Endothelial cell (in vitro differentiated cells): ENCODE data around the gene CD180. TPM values are rescaled to one million over a fixed set of nuclear protein-coding genes. Genes with fewer than 3 reads are reported as not detected.

ENCODE experiments used
- DNase-seq: peaks from one replicate; pipeline ENCODE4 v3.0.0; 2021; ENCODE audit warnings: low spot score
- H3K27ac Mint-ChIP-seq: one replicate; pipeline ENCODE4 v1.8.0; 2021; ENCODE audit warnings: mixed read lengths, inconsistent platforms; ENCODE audit not compliant: unreplicated experiment
- H3K27me3 Mint-ChIP-seq: one replicate; pipeline ENCODE4 v1.8.0; 2021; ENCODE audit warnings: mild to moderate bottlenecking, moderate library complexity, mixed read lengths, inconsistent platforms; ENCODE audit not compliant: unreplicated experiment
- H3K36me3 Mint-ChIP-seq: one replicate; pipeline ENCODE4 v1.8.0; 2021; ENCODE audit warnings: mild to moderate bottlenecking, low read depth, mixed read lengths, inconsistent platforms; ENCODE audit not compliant: unreplicated experiment
- H3K4me1 Mint-ChIP-seq: one replicate; pipeline ENCODE4 v1.8.0; 2021; ENCODE audit warnings: mild to moderate bottlenecking, mixed read lengths, inconsistent platforms; ENCODE audit not compliant: unreplicated experiment
- H3K4me3 Mint-ChIP-seq: one replicate; pipeline ENCODE4 v1.8.0; 2021; ENCODE audit warnings: mild to moderate bottlenecking, mixed read lengths, inconsistent platforms; ENCODE audit not compliant: unreplicated experiment
- H3K9me3 Mint-ChIP-seq: one replicate; pipeline ENCODE4 v1.8.0; 2021; ENCODE audit warnings: mixed read lengths, inconsistent platforms; ENCODE audit not compliant: unreplicated experiment
- total RNA-seq: library from RNA; stranded (reverse); fragmentation: NEBNext Ultra II Directional; extraction: Animal tissue kit (Norgen Biotek cat#: 25700); gene quantifications from one replicate; pipeline ENCODE4 v1.2.1, GENCODE V29; 2021; ENCODE audit not compliant: unreplicated experiment
- TF ChIP-seq, protein P1 (sequence below): fragments of 200-600 bp; sonication (generic); IDR thresholded peaks from one replicate; pipeline ENCODE4 v1.5.0; 2021; ENCODE audit warnings: antibody characterized with exemption; ENCODE audit not compliant: unreplicated experiment

CD180 gene
- total RNA-seq, 1 donor from 2014 or later: not detected

DNA sequence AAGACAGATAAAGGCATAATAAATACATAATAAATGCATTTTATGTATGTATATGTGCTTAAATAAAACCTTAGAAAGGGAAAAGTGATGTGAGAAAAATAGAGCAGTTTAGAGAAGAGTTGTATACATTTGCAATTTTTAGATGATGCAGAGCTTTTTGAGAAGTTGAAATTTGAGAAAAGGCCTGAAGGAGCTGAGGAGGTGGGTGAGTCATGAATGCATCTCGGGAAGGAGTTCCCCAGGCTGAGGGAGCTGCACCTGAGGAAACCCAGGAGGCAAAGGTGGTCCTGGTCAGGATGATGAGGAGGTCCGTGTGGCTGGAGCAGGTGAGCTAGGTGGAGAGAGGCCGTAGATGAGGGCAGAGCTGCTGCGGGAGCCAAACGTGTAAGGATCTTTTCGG is 17.4 kb upstream of the CD180 start:
- Mint-ChIP-seq H3K4me1 (peaks cover 12% of the 10 kb centered on the region), H3K4me3 (no peak overlapping the region), H3K9me3 (no peaks in the 10 kb centered on the region), H3K36me3 (peaks cover 4% of the 10 kb centered on the region), H3K27ac (no peak overlapping the region), H3K27me3 (peaks cover 6% of the 10 kb centered on the region)
- TF ChIP-seq, protein P1, sequence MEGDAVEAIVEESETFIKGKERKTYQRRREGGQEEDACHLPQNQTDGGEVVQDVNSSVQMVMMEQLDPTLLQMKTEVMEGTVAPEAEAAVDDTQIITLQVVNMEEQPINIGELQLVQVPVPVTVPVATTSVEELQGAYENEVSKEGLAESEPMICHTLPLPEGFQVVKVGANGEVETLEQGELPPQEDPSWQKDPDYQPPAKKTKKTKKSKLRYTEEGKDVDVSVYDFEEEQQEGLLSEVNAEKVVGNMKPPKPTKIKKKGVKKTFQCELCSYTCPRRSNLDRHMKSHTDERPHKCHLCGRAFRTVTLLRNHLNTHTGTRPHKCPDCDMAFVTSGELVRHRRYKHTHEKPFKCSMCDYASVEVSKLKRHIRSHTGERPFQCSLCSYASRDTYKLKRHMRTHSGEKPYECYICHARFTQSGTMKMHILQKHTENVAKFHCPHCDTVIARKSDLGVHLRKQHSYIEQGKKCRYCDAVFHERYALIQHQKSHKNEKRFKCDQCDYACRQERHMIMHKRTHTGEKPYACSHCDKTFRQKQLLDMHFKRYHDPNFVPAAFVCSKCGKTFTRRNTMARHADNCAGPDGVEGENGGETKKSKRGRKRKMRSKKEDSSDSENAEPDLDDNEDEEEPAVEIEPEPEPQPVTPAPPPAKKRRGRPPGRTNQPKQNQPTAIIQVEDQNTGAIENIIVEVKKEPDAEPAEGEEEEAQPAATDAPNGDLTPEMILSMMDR: no peak
- no peak for DNase-seq

DNA sequence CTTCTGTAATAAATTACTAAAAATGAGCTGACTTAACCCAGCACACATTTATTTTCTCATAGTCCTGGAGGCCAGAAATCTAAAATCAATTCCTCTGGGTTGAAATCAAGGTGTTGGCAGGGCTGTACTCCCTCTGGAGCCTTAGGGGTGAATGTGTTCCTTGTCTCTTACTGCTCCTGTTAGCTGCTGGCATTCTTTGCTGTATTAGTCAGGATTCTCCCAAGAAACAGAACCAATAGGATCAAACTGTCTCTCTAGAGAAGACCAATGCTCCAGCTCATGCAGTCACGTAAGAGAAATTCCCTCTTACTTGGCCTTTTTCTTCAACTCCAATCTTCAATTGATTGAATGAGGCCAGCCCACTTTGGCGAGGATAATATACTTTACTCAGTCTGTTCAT is 15.3 kb upstream of the CD180 start:
- TF ChIP-seq, protein P1: no peak
- no peak overlapping the region for H3K27ac Mint-ChIP-seq
- H3K9me3 Mint-ChIP-seq: no peaks in the 10 kb centered on the region
- DNase-seq: no peak
- peaks cover 4% of the 10 kb centered on the region for H3K36me3 Mint-ChIP-seq
- no peak overlapping the region for H3K4me3 Mint-ChIP-seq
- peaks cover 6% of the 10 kb centered on the region for H3K27me3 Mint-ChIP-seq
- peaks cover 12% of the 10 kb centered on the region for H3K4me1 Mint-ChIP-seq

DNA sequence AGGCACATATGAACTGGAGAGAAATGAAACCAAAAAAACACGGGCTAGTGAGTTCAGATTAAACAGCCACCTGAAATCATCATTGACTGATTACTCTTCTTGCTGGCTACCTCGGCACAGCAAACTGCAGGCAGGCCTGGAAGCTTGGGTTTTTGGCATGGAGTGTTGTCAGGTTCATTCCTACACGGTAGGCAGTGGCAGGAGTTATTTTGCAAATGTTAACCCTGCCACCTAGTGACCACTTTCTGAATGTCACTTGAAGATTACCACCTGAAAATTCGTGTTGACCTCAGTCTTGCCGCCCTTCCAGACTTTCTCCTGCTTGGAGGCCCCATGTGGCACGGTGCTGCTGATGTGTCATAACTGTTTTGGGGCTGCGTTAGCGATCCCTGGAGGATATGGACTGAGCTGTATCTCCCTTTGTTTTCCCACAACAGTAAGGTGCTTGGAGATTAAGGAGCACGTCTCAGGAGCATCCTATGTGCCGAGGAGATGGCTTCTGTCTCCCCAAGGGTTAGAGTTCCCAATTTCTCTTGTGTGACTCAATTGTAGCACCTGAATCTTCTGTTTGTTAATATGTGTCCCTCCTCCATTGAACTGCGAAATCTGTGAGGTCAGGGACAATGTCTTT is 12.7 kb upstream of the CD180 start:
- Mint-ChIP-seq H3K9me3 (no peaks in the 10 kb centered on the region), H3K36me3 (peaks cover 4% of the 10 kb centered on the region), H3K27me3 (peaks cover 3% of the 10 kb centered on the region), H3K27ac (no peak overlapping the region), H3K4me1 (no peaks in the 10 kb centered on the region), H3K4me3 (no peak overlapping the region)
- peak; percentile 71 for DNase-seq
- TF ChIP-seq, protein P1: peak; percentile 87

DNA sequence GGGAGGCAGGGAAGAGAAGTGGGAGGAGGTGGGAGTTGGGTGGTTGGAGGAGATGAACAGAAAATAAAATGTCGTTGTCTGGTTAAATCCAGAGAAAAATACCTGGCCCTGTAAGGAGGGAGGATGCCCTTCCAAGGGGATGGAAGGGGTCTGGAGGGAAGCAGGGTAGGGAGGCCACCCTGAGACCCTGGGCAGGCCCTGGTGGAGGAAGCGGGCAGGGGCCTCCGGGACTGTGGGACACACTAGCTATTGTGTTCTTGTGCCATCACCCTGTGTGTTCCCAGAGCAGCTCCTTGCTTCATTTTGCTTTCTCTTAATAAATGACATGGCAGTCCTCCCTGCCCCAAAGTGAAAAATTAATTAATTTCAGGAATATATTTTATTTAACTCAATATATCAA is 11.8 kb upstream of the CD180 start:
- Mint-ChIP-seq H3K36me3 (no peaks in the 10 kb centered on the region), H3K9me3 (no peaks in the 10 kb centered on the region), H3K4me1 (no peaks in the 10 kb centered on the region), H3K27ac (no peak overlapping the region), H3K27me3 (peaks cover 3% of the 10 kb centered on the region), H3K4me3 (no peak overlapping the region)
- DNase-seq: no peak
- TF ChIP-seq, protein P1: no peak

DNA sequence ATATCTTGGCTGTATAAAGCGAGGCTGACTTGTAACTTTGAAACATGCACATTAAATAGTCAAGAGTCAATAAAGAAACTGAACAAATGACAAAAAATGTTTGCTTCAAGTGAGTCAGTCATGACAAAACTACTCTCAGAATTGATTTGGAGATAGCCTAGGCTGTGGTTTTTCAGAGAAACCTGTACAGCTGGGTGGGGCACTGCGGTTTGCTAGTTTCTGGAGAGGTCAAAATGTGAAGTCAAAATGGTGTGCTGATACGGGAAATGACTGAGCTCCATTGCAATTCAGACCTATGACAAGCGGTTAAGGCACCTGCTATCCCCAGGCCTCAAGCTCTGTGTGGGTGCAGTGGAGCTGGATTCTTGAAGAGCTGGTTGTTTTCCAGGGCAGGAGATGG is 10.3 kb upstream of the CD180 start:
- Mint-ChIP-seq H3K36me3 (no peaks in the 10 kb centered on the region), H3K4me3 (no peak overlapping the region), H3K27ac (no peak overlapping the region), H3K9me3 (no peaks in the 10 kb centered on the region), H3K27me3 (peaks cover 2% of the 10 kb centered on the region), H3K4me1 (no peaks in the 10 kb centered on the region)
- TF ChIP-seq, protein P1: no peak
- no peak for DNase-seq
